Brain microvascular endothelial cell (primary cell): Measurements from ENCODE around the gene ADAD2.

ENCODE experiments used
- DNase-seq: peaks from one replicate; pipeline ENCODE4 v3.0.0-alpha.2; 2020
- H3K27ac ChIP-seq: fragments of 250-450 bp; sonication (Bioruptor Pico); 2 replicates; pipeline ENCODE4 v1.5.1; 2020; ENCODE audit warnings: mild to moderate bottlenecking, moderate library complexity
- H3K27me3 ChIP-seq: fragments of 250-450 bp; sonication (Bioruptor Pico); replicated peaks from 2 replicates; pipeline ENCODE4 v1.5.1; 2020; ENCODE audit warnings: mild to moderate bottlenecking
- H3K36me3 ChIP-seq: fragments of 250-450 bp; sonication (Bioruptor Pico); replicated peaks from 2 replicates; pipeline ENCODE4 v1.5.1; 2020; ENCODE audit warnings: mild to moderate bottlenecking
- H3K4me3 ChIP-seq: 2 replicates; pipeline ENCODE4 v1.5.1; 2011; ENCODE audit warnings: low read depth, mild to moderate bottlenecking, control low read depth, low read length, moderate library complexity
- CTCF ChIP-seq: IDR thresholded peaks from 2 replicates; pipeline ENCODE4 v1.5.1; 2011; ENCODE audit warnings: low read depth, mild to moderate bottlenecking, moderate library complexity, low read length, control low read depth, inconsistent platforms; ENCODE audit errors: missing control alignments
- in situ Hi-C: cut with HindIII; loops from 2 replicates; pipeline ENCODE4 v1.10.0; 2017; ENCODE audit warnings: low sequenced_read_pairs, low pct_ligation_motif_present

ADAD2 gene

GRCh38 chr16:84225571-84225970, 34.6 kb downstream of the ADAD2 start:
- DNase-seq = no peak
- no peaks in the 10 kb centered on the region for H3K27me3 ChIP-seq
- no peak for TF ChIP-seq CTCF
- no peak overlapping the region for H3K4me3 ChIP-seq
- in situ Hi-C loops = no loop called here
- no peaks in the 10 kb centered on the region for H3K36me3 ChIP-seq
- no peak overlapping the region for H3K27ac ChIP-seq

GRCh38 chr16:84226026-84226425, 35.1 kb downstream of the ADAD2 start:
- no peak for DNase-seq
- no peak overlapping the region for H3K27ac ChIP-seq
- H3K27me3 ChIP-seq = no peaks in the 10 kb centered on the region
- H3K4me3 ChIP-seq = no peak overlapping the region
- in situ Hi-C loops = no loop called here
- no peaks in the 10 kb centered on the region for H3K36me3 ChIP-seq
- TF ChIP-seq CTCF = no peak

GRCh38 chr16:84227548-84227947, 36.6 kb downstream of the ADAD2 start:
- Histone ChIP-seq H3K27ac (no peak overlapping the region), H3K27me3 (peaks cover 1% of the 10 kb centered on the region), H3K4me3 (no peak overlapping the region), H3K36me3 (no peaks in the 10 kb centered on the region)
- no peak for DNase-seq
- in situ Hi-C loops = no loop called here
- TF ChIP-seq CTCF = no peak

- no peak for TF ChIP-seq CTCF
- Histone ChIP-seq H3K27ac (peak overlapping the region; percentile 10), H3K36me3 (no peaks in the 10 kb centered on the region), H3K27me3 (peaks cover 1% of the 10 kb centered on the region), H3K4me3 (peak overlapping the region; percentile 3)
- peak; percentile 82 for DNase-seq
- in situ Hi-C loops = no loop called here
Measured at GRCh38 chr16:84228256-84228838, 37.4 kb downstream of the ADAD2 start.

- in situ Hi-C loops = no loop called here
- Histone ChIP-seq H3K27ac (no peak overlapping the region), H3K27me3 (peaks cover 1% of the 10 kb centered on the region), H3K36me3 (no peaks in the 10 kb centered on the region), H3K4me3 (no peak overlapping the region)
- no peak for DNase-seq
- no peak for TF ChIP-seq CTCF
Measured at GRCh38 chr16:84229471-84229870, 38.5 kb downstream of the ADAD2 start.

- Histone ChIP-seq H3K27me3 (peaks cover 1% of the 10 kb centered on the region), H3K27ac (no peak overlapping the region), H3K36me3 (no peaks in the 10 kb centered on the region), H3K4me3 (no peak overlapping the region)
- TF ChIP-seq CTCF = no peak
- DNase-seq = no peak
- in situ Hi-C loops = no loop called here
Measured at GRCh38 chr16:84232060-84232459, 41.1 kb downstream of the ADAD2 start.
